HEK293 (cell line): ENCODE results near the gene CXXC5.

ENCODE experiments used
- CTCF ChIA-PET: fragments of 350-600 bp; formaldehyde crosslinking; extraction: SDS; loops from one replicate; lab custom pipeline; 2021; ENCODE audit warnings: antibody characterized with exemption; lab: Yijun Ruan, JAX
- POLR2A ChIA-PET: fragments of 300-600 bp; formaldehyde crosslinking; extraction: SDS; loops from one replicate; lab custom pipeline; 2020; ENCODE audit warnings: antibody characterized with exemption, inconsistent platforms; lab: Yijun Ruan, JAX
- H3K27ac ChIP-seq: fragments of 200-500 bp; sonication (Bioruptor generic); 2 replicates; pipeline ENCODE4 v1.5.1; 2014; ENCODE audit warnings: low read depth, low read length, control low read depth, inconsistent platforms; ENCODE audit errors: extremely low read depth
- H3K36me3 ChIP-seq, 2 experiments: fragments of 200-500 bp in 1 of 2; sonication (Bioruptor generic) in 1 of 2; 1 replicate in 1 of 2; 2 replicates in 1 of 2; pipeline ENCODE4 v1.5.1; 2014 to 2017; ENCODE audit warnings: inconsistent platforms in 2 of 2, low read length in 2 of 2; ENCODE audit not compliant: control insufficient read depth in 2 of 2, insufficient read depth in 1 of 2
- H3K4me1 ChIP-seq: fragments of 200-500 bp; sonication (Bioruptor generic); 2 replicates; pipeline ENCODE4 v1.5.1; 2014; ENCODE audit warnings: mild to moderate bottlenecking, low read length, inconsistent platforms; ENCODE audit not compliant: control insufficient read depth, insufficient read depth
- H3K4me3 ChIP-seq: 2 replicates; pipeline ENCODE4 v1.5.1; 2011; ENCODE audit warnings: low read depth, mild to moderate bottlenecking, control low read depth, low read length, moderate library complexity
- H3K9me3 ChIP-seq: fragments of 200-500 bp; sonication (Bioruptor generic); 2 replicates; pipeline ENCODE4 v1.5.1; 2014; ENCODE audit warnings: low read depth, low read length, inconsistent platforms; ENCODE audit not compliant: control insufficient read depth, insufficient read depth
- HOXA7 ChIP-seq: sonication (generic); formaldehyde crosslinking; IDR thresholded peaks from 2 replicates; pipeline ENCODE4 v1.8.1; 2022; ENCODE audit warnings: missing genetic modification reagents, borderline replicate concordance
- MYNN ChIP-seq: fragments of 450-650 bp; formaldehyde crosslinking; IDR thresholded peaks from 2 replicates; pipeline ENCODE4 v1.5.1; 2016; ENCODE audit warnings: missing biosample characterization, missing genetic modification characterization, borderline replicate concordance
- SP7 ChIP-seq: fragments of 450-650 bp; formaldehyde crosslinking; IDR thresholded peaks from 2 replicates; pipeline ENCODE4 v1.5.1; 2016; ENCODE audit warnings: missing biosample characterization, missing genetic modification characterization
- TRIM28 ChIP-seq: IDR thresholded peaks from 2 replicates; pipeline ENCODE4 v1.6.1; 2011; ENCODE audit warnings: low read length, control low read depth, borderline replicate concordance
- ZNF112 ChIP-seq: fragments of 450-650 bp; formaldehyde crosslinking; IDR thresholded peaks from 2 replicates; pipeline ENCODE4 v1.5.0; 2017; ENCODE audit warnings: missing biosample characterization, missing genetic modification characterization
- ZNF121 ChIP-seq: fragments of 450-650 bp; formaldehyde crosslinking; IDR thresholded peaks from 2 replicates; pipeline ENCODE4 v1.5.1; 2016; ENCODE audit warnings: missing biosample characterization, missing genetic modification characterization
- ZNF174 ChIP-seq: fragments of 450-650 bp; formaldehyde crosslinking; IDR thresholded peaks from 2 replicates; pipeline ENCODE4 v1.5.0; 2017; ENCODE audit warnings: missing biosample characterization, mild to moderate bottlenecking, missing genetic modification characterization
- ZNF2 ChIP-seq: fragments of 450-650 bp; formaldehyde crosslinking; IDR thresholded peaks from 2 replicates; pipeline ENCODE4 v1.5.1; 2016; ENCODE audit warnings: missing biosample characterization, missing genetic modification characterization
- ZNF211 ChIP-seq: fragments of 450-650 bp; formaldehyde crosslinking; IDR thresholded peaks from 2 replicates; pipeline ENCODE4 v1.5.1; 2016; ENCODE audit warnings: low read depth, missing biosample characterization, missing genetic modification characterization
- ZNF416 ChIP-seq: fragments of 450-650 bp; formaldehyde crosslinking; IDR thresholded peaks from 2 replicates; pipeline ENCODE4 v1.5.1; 2016; ENCODE audit warnings: missing biosample characterization, missing genetic modification characterization
- ZNF501 ChIP-seq: fragments of 450-650 bp; formaldehyde crosslinking; IDR thresholded peaks from 2 replicates; pipeline ENCODE4 v1.5.1; 2016; ENCODE audit warnings: missing biosample characterization, missing genetic modification characterization
- ZNF571 ChIP-seq: fragments of 450-650 bp; formaldehyde crosslinking; IDR thresholded peaks from 2 replicates; pipeline ENCODE4 v1.5.0; 2017; ENCODE audit warnings: missing biosample characterization, missing genetic modification characterization
- ZNF629 ChIP-seq: fragments of 450-650 bp; formaldehyde crosslinking; IDR thresholded peaks from 2 replicates; pipeline ENCODE4 v1.5.1; 2017; ENCODE audit warnings: missing biosample characterization, missing genetic modification characterization
- ZNF654 ChIP-seq: fragments of 450-650 bp; formaldehyde crosslinking; IDR thresholded peaks from 2 replicates; pipeline ENCODE4 v1.5.1; 2016; ENCODE audit warnings: low read depth, missing biosample characterization, missing genetic modification characterization
- ZNF660 ChIP-seq: fragments of 450-650 bp; IDR thresholded peaks from 2 replicates; pipeline ENCODE4 v1.5.1; 2018; ENCODE audit warnings: missing biosample characterization, mild to moderate bottlenecking, missing genetic modification characterization
- ZNF830 ChIP-seq: fragments of 450-650 bp; IDR thresholded peaks from 2 replicates; pipeline ENCODE4 v1.5.0; 2018; ENCODE audit warnings: missing biosample characterization, missing genetic modification characterization, low read depth, mild to moderate bottlenecking, moderate library complexity
- ZSCAN16 ChIP-seq: fragments of 450-650 bp; formaldehyde crosslinking; IDR thresholded peaks from 2 replicates; pipeline ENCODE4 v1.5.1; 2016; ENCODE audit warnings: missing biosample characterization, missing genetic modification characterization
- ZSCAN30 ChIP-seq: fragments of 450-650 bp; IDR thresholded peaks from 2 replicates; pipeline ENCODE4 v1.5.1; 2018; ENCODE audit warnings: missing biosample characterization, mild to moderate bottlenecking, missing genetic modification characterization, moderate library complexity
- TF ChIP-seq, protein P1 (sequence below): fragments of 450-650 bp; formaldehyde crosslinking; IDR thresholded peaks from 2 replicates; pipeline ENCODE4 v1.5.1; 2017; ENCODE audit warnings: missing biosample characterization, missing genetic modification characterization
- TF ChIP-seq, protein P2 (sequence below): fragments of 450-650 bp; formaldehyde crosslinking; IDR thresholded peaks from 2 replicates; pipeline ENCODE4 v1.5.1; 2017; ENCODE audit warnings: missing biosample characterization, missing genetic modification characterization
- TF ChIP-seq, protein P3 (sequence below): fragments of 450-650 bp; formaldehyde crosslinking; IDR thresholded peaks from 2 replicates; pipeline ENCODE4 v1.5.1; 2016; ENCODE audit warnings: missing biosample characterization, missing genetic modification characterization
- TF ChIP-seq, protein P4 (sequence below): fragments of 450-650 bp; formaldehyde crosslinking; IDR thresholded peaks from 2 replicates; pipeline ENCODE4 v1.5.1; 2016; ENCODE audit warnings: missing biosample characterization, missing genetic modification characterization
- TF ChIP-seq, protein P5 (sequence below): fragments of 450-650 bp; formaldehyde crosslinking; IDR thresholded peaks from 2 replicates; pipeline ENCODE4 v1.5.1; 2017; ENCODE audit warnings: missing biosample characterization, missing genetic modification characterization
- TF ChIP-seq, protein P6 (sequence below): fragments of 450-650 bp; formaldehyde crosslinking; IDR thresholded peaks from 2 replicates; pipeline ENCODE4 v1.5.1; 2016; ENCODE audit warnings: missing biosample characterization, missing genetic modification characterization

CXXC5 gene

DNA sequence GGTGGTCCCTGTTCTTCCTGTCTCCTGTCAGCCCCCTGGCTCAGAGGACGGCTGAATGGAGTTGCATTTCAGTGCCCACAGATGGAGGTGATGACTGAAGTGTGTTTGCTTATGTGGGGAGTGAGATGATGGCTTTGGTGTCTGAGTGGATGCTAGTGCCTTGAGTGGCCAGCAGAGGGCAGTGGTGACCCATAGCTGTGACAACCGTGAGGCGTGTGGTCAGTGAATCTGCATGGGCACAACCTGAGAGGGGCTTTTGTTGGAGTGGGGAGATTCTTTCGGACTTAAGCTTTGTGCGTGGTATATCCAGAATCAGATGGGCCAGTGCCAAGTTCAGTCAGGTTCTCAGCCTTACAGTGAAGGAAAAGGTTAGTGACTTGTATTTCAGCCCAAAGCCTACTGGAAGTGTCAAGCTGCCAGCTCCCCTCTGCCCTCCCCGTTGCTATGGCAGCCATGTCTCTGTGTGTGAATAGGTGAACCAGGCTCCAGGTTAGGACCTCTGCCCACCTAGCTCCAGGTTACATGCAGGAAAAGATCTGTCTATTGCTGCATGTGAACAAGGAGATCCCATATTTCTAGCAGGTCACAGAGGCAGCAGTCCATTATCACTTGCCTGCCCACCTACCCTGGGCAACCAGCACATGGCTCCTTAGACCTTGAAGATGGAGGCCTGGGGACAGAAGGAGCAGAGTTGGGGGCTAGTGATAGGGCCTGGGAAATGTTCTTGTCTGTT, 14.7 kb upstream of the CXXC5 start (continued):
- TF ChIP-seq, protein P1, sequence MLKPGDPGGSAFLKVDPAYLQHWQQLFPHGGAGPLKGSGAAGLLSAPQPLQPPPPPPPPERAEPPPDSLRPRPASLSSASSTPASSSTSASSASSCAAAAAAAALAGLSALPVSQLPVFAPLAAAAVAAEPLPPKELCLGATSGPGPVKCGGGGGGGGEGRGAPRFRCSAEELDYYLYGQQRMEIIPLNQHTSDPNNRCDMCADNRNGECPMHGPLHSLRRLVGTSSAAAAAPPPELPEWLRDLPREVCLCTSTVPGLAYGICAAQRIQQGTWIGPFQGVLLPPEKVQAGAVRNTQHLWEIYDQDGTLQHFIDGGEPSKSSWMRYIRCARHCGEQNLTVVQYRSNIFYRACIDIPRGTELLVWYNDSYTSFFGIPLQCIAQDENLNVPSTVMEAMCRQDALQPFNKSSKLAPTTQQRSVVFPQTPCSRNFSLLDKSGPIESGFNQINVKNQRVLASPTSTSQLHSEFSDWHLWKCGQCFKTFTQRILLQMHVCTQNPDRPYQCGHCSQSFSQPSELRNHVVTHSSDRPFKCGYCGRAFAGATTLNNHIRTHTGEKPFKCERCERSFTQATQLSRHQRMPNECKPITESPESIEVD (tag by site-specific recombination) = no peak
- TF ChIP-seq ZSCAN16 (tag by site-specific recombination) (no peak), ZSCAN30 (tag by site-specific recombination) (peak; percentile 16; the same call in 1 of the 2 replicates), ZNF121 (tag by site-specific recombination) (no peak), ZNF501 (tag by site-specific recombination) (peak; percentile 54; the same call in 1 of the 2 replicates), ZNF830 (no peak), ZNF112 (tag by site-specific recombination) (no peak), TRIM28 (peak; percentile 77; the same call in 1 of the 2 replicates), ZNF654 (tag by site-specific recombination) (peak; percentile 96), ZNF629 (tag by site-specific recombination) (peak; percentile 41; the same call in 1 of the 2 replicates), ZNF571 (tag by site-specific recombination) (no peak), ZNF211 (tag by site-specific recombination) (no peak), ZNF660 (tag by site-specific recombination) (peak; percentile 79), ZNF174 (no peak)
- TF ChIP-seq, protein P2, sequence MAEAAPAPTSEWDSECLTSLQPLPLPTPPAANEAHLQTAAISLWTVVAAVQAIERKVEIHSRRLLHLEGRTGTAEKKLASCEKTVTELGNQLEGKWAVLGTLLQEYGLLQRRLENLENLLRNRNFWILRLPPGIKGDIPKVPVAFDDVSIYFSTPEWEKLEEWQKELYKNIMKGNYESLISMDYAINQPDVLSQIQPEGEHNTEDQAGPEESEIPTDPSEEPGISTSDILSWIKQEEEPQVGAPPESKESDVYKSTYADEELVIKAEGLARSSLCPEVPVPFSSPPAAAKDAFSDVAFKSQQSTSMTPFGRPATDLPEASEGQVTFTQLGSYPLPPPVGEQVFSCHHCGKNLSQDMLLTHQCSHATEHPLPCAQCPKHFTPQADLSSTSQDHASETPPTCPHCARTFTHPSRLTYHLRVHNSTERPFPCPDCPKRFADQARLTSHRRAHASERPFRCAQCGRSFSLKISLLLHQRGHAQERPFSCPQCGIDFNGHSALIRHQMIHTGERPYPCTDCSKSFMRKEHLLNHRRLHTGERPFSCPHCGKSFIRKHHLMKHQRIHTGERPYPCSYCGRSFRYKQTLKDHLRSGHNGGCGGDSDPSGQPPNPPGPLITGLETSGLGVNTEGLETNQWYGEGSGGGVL (tag by site-specific recombination) = no peak
- TF ChIP-seq, protein P3, sequence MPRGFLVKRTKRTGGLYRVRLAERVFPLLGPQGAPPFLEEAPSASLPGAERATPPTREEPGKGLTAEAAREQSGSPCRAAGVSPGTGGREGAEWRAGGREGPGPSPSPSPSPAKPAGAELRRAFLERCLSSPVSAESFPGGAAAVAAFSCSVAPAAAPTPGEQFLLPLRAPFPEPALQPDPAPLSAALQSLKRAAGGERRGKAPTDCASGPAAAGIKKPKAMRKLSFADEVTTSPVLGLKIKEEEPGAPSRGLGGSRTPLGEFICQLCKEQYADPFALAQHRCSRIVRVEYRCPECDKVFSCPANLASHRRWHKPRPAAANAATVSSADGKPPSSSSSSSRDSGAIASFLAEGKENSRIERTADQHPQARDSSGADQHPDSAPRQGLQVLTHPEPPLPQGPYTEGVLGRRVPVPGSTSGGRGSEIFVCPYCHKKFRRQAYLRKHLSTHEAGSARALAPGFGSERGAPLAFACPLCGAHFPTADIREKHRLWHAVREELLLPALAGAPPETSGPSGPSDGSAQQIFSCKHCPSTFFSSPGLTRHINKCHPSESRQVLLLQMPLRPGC = peak; percentile 42; the same call in 1 of the 2 replicates
- TF ChIP-seq, protein P4, sequence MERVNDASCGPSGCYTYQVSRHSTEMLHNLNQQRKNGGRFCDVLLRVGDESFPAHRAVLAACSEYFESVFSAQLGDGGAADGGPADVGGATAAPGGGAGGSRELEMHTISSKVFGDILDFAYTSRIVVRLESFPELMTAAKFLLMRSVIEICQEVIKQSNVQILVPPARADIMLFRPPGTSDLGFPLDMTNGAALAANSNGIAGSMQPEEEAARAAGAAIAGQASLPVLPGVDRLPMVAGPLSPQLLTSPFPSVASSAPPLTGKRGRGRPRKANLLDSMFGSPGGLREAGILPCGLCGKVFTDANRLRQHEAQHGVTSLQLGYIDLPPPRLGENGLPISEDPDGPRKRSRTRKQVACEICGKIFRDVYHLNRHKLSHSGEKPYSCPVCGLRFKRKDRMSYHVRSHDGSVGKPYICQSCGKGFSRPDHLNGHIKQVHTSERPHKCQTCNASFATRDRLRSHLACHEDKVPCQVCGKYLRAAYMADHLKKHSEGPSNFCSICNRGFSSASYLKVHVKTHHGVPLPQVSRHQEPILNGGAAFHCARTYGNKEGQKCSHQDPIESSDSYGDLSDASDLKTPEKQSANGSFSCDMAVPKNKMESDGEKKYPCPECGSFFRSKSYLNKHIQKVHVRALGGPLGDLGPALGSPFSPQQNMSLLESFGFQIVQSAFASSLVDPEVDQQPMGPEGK (tag by site-specific recombination) = peak; percentile 69

DNA sequence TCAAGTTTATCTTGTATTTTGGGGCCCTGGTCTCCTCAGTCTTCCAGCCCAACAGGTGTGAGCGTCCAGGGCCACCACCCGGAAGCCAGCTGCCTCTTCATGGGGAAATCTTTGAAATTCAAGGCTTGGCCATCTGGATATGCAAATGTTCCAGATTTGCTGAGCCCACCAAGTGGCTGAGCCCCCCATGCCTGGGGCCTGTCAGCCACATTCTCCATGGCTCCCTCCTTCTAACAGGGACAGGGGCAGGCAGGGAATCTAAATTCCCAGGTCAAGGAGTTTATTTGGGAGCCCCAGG, 14.2 kb upstream of the CXXC5 start:
- peaks cover 2% of the 10 kb centered on the region; the same call in 1 of the 2 replicates for H3K4me1 ChIP-seq
- no peak overlapping the region for H3K4me3 ChIP-seq
- peaks cover 0 to 26% of the 10 kb centered on the region in 2 experiments; a peak in 1 of 3 replicates for H3K36me3 ChIP-seq
- CTCF ChIA-PET = interaction anchor here (0.6 to 14.2 kb wide), 48 partner anchors 10 to 350 kb away, joined by 3 to 269 read pairs (median 4); partner anchors contain the start of gene CXXC5
- H3K27ac ChIP-seq = no peak overlapping the region
- POLR2A ChIA-PET = interaction anchor here (0.6 to 7.2 kb wide), 3 partner anchors 15 to 346 kb away, joined by 3 to 96 read pairs (median 5); partner anchors contain the start of gene CXXC5
- TF ChIP-seq ZNF2 (tag by site-specific recombination) (no peak), HOXA7 (CRISPR knock-in tag) (no peak), SP7 (no peak), TRIM28 (no peak), ZNF416 (tag by site-specific recombination) (no peak), MYNN (tag by site-specific recombination) (no peak), ZNF112 (tag by site-specific recombination) (no peak)
- TF ChIP-seq, protein P5, sequence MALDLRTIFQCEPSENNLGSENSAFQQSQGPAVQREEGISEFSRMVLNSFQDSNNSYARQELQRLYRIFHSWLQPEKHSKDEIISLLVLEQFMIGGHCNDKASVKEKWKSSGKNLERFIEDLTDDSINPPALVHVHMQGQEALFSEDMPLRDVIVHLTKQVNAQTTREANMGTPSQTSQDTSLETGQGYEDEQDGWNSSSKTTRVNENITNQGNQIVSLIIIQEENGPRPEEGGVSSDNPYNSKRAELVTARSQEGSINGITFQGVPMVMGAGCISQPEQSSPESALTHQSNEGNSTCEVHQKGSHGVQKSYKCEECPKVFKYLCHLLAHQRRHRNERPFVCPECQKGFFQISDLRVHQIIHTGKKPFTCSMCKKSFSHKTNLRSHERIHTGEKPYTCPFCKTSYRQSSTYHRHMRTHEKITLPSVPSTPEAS = no peak
- TF ChIP-seq, protein P6, sequence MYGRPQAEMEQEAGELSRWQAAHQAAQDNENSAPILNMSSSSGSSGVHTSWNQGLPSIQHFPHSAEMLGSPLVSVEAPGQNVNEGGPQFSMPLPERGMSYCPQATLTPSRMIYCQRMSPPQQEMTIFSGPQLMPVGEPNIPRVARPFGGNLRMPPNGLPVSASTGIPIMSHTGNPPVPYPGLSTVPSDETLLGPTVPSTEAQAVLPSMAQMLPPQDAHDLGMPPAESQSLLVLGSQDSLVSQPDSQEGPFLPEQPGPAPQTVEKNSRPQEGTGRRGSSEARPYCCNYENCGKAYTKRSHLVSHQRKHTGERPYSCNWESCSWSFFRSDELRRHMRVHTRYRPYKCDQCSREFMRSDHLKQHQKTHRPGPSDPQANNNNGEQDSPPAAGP (tag by site-specific recombination) = no peak
- H3K9me3 ChIP-seq = no peaks in the 10 kb centered on the region
